Cardiac fibroblast (primary cell): ENCODE results near the gene NLGN1.
A peak's percentile ranks its signal among the peaks of the same experiment; 100 is the strongest.

ENCODE experiments used
- DNase-seq, 2 donors: peaks; one replicate each; pipeline versions ENCODE4 v3.0.0 to v3.0.0-alpha.2; 2010; ENCODE audit warnings: low read depth in 2 of 2
- H3K4me3 ChIP-seq, 2 donors: replicated peaks in 1 of 2; 1 replicate in 1 of 2; 2 replicates in 1 of 2; pipeline ENCODE4 v1.5.1; 2011; ENCODE audit warnings: low read depth in 2 of 2, low read length in 2 of 2, mild to moderate bottlenecking in 2 of 2, moderate library complexity in 1 of 2
- CTCF ChIP-seq: IDR thresholded peaks from one replicate; pipeline ENCODE4 v1.5.1; 2011; ENCODE audit warnings: low read depth, mild to moderate bottlenecking, low read length, inconsistent platforms

The NLGN1 gene

GRCh38 chr3:173395412-173396181, 1.9 kb upstream of the NLGN1 start:
- no peak for TF ChIP-seq CTCF
- H3K4me3 ChIP-seq: peak overlapping the region; percentile 66 to 69
- peak; percentile 73 to 83 for DNase-seq

DNA sequence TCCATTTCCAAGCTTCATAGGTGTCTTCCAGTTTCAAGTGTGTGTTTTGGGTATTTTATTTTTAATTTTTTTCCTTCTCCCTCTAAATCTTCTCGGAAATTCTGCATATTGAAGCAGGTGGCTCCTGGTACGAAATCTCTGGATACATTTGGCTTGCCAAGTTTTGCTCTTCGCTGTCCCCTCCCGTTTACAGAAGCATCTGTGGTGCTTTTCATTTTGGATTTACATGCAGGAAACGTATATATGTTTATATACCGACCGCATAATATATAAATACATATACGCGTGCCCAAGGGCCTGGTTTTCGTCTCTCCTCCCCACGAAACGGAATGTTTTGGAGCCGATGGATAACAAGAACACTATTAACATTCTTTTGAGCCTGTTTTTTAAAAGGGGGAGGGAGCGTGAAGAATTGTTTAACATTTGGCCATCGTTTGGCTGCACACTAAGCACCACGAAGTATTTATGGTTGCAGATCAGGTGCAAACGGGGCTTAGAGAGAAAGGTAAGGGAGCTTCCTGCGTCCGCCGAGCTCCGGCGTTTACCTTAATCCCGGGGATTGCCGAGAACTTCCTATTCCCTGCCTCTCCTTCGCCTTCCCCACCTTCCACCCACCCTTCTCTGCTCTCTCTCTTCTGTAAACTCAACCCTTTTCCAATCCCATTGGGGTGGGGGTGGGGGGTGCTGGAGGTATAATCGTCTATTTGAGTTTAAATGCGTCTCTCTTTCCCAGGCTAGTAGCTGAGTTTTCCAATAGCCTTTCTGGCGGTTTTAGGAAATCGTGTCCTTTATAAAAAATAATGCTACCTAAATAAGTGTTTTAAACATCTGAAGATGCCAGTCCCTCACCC, 1.1 kb upstream of the NLGN1 start:
- peak; percentile 5 to 11 for DNase-seq
- TF ChIP-seq CTCF: no peak
- peak overlapping the region; percentile 66 to 69 for H3K4me3 ChIP-seq

DNA sequence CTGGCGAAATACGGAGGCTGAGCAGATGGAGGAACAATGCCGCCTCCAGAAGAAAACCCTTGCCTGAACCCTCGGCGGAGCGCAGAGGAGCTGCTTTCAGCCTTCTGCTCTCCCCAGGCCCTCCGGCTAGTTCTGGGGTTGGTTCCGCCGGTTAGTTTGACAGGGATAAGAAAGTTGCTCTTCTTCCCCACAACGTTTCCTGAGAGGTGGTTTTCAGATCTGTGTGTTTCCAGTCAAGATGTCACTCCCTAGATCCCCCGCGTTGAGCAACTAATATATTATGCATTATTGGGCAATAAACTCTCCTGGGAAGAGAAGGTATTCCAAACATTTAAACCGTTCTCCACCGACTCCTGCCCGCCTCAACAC, 551 bp downstream of the NLGN1 start:
- TF ChIP-seq CTCF: no peak
- H3K4me3 ChIP-seq: peak overlapping the region; percentile 56 to 66
- DNase-seq: peak; percentile 58 to 76

DNA sequence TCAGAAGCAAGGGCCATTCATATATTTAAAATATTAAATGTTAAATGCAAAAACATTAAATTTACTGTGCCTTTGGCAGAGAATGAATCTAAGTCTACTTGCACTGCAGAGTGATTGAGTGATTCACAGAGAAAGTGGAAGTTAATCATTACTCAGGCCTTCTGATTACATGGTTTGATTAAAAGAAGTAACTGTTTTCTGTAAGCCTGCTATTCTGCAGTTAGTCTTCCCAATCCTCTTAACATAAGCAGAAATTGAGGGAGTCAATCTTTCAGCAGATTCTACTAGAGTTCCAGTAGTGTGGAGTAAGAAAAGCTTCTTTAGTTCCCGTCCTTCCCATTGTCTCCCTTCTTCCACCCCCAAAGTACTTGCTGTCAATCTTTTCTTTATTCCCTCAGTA, 1.5 kb downstream of the NLGN1 start:
- no peak for DNase-seq
- H3K4me3 ChIP-seq: no peak overlapping the region
- no peak for TF ChIP-seq CTCF

GRCh38 chr3:173401369-173401768, 3.8 kb downstream of the NLGN1 start:
- H3K4me3 ChIP-seq: no peak overlapping the region
- DNase-seq: no peak
- no peak for TF ChIP-seq CTCF

DNA sequence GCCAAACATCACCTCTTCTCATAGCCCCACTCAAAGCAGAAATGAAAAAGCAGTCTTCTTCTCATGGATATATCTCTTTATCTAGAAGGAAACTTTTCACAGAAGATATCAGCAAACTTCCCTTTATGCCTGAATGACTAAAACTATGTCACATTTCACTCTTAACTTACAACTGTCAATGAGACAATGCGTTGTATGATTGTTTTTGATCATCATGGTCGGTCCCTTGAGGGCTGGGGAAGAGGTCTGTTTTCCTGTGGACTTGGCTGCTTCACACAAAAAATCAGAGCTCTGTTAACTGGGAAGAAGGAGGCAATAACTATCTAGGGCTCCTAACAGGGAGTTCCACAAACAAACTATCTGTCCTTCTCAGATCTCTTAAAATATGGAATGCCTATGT, 5.1 kb downstream of the NLGN1 start:
- no peak for DNase-seq
- H3K4me3 ChIP-seq: no peak overlapping the region
- no peak for TF ChIP-seq CTCF
